ENCODE data around the gene HRH2. TPM values are rescaled to one million over a fixed set of nuclear protein-coding genes. Genes with fewer than 3 reads are reported as not detected.

The HRH2 gene
- total and polyA plus RNA-seq, 8 donors, result 0.58 to 44.6 (median 4.6) TPM

DNA sequence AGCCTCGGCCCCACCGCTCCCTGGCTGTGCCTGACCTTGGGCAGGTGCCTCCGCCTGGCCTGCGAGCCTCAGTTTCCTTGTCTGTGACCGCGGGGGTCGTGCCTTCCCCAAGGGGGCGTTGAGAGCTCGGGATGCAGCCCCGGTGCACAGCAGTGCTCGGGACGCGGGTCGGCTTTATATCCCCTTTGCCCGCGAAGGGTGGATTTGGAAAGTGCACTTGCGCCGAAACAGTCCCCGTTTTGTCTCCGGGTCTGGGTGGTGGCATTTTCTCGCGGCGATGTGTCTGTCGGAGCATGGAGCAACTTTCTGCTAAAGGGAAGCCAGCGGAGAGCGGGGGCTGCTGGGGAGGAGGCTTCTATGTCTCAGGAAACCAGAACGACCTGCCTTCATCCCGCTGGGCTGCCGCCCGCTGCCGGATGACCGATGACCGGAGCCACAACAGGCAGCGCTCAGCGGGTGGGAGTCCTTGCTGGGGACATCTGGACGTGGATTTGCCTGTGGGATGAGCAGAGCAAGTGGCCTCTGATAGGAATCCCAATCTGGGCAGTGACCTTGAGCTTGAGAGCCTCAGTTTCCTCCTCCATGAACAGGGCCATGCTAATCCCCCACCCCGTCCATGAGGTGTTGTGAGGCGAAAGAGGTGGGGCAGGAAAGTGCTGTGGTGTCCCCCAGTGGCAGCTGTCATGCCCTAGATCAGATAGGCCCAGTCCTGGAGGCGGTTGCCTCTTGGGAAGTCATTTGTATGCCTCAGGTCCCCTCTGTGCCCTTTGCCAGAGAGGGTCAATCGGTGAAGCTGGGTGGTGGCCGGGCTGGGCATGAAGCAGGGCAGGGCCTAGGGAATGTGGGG, 651 bp downstream of the HRH2 start:
- Histone ChIP-seq H3K36me3 (no peaks in the 10 kb centered on the region), H3K4me3 (peak overlapping the region; percentile 53 to 79 (median 66)), H3K4me1 (peaks cover 5 to 34% (median 28%) of the 10 kb centered on the region in 4 donors), H3K27ac (peak overlapping the region; percentile 60 to 84 (median 82)), H3K9me3 (no peaks in the 10 kb centered on the region), H3K27me3 (peaks cover 0 to 37% (median 7%) of the 10 kb centered on the region in 3 donors)
- intact Hi-C loops (cut with DNase I; ENCODE audit: low total_unique reads), result no loop called here
- DNase-seq, result peak; percentile 35
- TF ChIP-seq, protein P1, sequence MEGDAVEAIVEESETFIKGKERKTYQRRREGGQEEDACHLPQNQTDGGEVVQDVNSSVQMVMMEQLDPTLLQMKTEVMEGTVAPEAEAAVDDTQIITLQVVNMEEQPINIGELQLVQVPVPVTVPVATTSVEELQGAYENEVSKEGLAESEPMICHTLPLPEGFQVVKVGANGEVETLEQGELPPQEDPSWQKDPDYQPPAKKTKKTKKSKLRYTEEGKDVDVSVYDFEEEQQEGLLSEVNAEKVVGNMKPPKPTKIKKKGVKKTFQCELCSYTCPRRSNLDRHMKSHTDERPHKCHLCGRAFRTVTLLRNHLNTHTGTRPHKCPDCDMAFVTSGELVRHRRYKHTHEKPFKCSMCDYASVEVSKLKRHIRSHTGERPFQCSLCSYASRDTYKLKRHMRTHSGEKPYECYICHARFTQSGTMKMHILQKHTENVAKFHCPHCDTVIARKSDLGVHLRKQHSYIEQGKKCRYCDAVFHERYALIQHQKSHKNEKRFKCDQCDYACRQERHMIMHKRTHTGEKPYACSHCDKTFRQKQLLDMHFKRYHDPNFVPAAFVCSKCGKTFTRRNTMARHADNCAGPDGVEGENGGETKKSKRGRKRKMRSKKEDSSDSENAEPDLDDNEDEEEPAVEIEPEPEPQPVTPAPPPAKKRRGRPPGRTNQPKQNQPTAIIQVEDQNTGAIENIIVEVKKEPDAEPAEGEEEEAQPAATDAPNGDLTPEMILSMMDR (IDR thresholded peaks at IDR 0.05), result no peak
- no peak for TF ChIP-seq EP300 (IDR thresholded peaks at IDR 0.05)
- no peak for TF ChIP-seq POLR2A (IDR thresholded peaks at IDR 0.05)
- TF ChIP-seq POLR2AphosphoS5 (IDR thresholded peaks at IDR 0.05), result no peak
- 8 to 22% (median 12%) methylated on average over 21 to 41 of the region's 41 CpGs for WGBS, 5 donors

DNA sequence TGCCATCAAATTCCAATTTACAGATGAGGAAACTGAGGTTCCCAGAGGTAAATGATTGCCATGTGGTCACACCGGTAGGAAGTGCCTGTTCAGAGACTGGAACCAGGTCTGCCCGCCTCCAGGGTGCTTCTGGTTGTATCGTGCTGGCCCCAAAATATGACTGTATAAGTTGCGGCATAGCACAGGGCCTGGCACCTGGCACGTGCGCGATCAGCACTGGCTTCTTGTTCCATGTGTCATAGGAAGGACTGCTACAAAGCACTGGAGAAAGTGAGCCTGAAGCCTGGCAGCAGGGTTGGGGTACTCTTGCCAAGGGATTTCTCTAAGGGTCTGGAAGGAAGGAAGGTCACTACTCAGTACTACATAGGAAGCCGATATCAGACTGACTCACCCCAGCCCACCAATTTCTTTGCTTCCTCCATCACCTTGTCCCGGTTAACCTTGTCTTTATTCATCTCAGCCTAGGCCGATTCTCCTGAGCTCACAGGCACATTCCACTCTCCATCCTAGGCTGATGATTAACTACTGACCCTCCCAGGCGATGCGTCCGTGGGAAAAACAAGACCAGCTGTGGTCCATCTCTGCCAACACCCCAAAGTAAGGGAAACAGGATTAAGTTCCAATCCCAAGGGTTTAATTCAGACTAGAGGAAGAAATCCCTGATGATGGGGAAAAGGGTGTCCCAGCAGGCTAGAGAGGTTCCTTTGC, 1.8 kb downstream of the HRH2 start:
- Histone ChIP-seq H3K27me3 (peaks cover 0 to 42% (median 7%) of the 10 kb centered on the region in 3 donors), H3K36me3 (no peaks in the 10 kb centered on the region), H3K4me1 (peaks cover 5 to 46% (median 34%) of the 10 kb centered on the region in 4 donors), H3K4me3 (peak overlapping the region in 3 of 4 donors; percentile 57 to 79 (median 74)), H3K27ac (peak overlapping the region; percentile 48 to 84 (median 82)), H3K9me3 (no peaks in the 10 kb centered on the region)
- no peak for DNase-seq
- WGBS, 5 donors, result 55 to 72% (median 67%) methylated on average over 13 of the region's 13 CpGs
- intact Hi-C loops (cut with DNase I; ENCODE audit: low total_unique reads), result no loop called here
- TF ChIP-seq EP300 (IDR thresholded peaks at IDR 0.05), result no peak

DNA sequence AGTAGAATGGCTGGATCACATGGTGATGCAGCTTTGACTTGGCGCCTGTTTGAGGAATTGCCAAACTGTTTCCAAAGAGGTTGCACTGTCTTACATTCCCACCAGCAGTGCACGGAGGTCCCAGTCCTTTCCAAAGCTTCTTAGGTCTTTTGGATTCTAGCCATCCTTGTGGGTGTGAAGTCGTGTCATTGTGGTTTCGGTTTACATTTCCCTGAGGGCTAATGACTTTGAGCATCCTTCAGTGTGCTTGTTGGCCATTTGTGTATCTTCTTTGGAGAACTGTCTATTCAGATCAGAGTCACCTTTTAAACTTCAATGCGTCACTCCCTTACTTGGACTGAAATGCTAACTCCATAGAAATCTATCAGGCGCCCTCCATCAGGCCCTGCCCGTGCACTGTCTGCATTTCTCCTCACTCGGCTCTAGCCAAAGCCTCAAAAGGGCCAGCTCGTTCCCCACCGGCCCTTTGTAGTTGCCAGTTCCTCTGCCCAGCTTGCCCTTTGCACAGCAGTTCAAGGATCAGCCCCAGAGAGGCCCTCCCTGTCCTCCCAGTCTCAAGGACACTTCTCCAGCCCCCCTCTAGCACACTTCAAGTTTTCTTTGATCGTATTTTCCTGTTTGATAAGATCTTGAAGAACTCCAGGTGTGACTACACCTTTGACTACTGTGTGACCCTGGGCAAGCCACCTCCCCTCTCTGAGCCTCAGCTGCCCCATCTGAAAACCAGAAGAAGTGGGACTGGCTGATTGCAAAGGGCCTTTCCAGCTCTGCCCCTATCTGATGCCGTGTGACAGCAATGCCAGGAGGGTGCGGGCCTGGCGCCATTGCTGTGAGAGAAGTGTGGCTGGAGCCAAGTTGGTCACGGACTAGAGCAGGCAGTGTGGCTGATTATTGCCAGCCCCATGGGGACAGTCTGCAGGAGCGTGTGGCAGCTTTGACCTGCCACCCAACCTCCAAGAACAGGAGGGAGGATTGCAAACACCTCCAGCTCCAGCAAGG, 5.6 kb downstream of the HRH2 start:
- TF ChIP-seq, protein P1 (IDR thresholded peaks at IDR 0.05), result no peak
- TF ChIP-seq POLR2AphosphoS5 (IDR thresholded peaks at IDR 0.05) (no peak), POLR2A (IDR thresholded peaks at IDR 0.05) (no peak), EP300 (IDR thresholded peaks at IDR 0.05) (no peak)
- Histone ChIP-seq H3K27ac (peak overlapping the region in 1 of 5 donors; percentile 24), H3K36me3 (no peaks in the 10 kb centered on the region), H3K4me3 (peak overlapping the region in 1 of 4 donors; percentile 13), H3K27me3 (peaks cover 0 to 17% (median 0%) of the 10 kb centered on the region in 3 donors), H3K4me1 (peaks cover 14 to 64% (median 32%) of the 10 kb centered on the region in 4 donors), H3K9me3 (no peaks in the 10 kb centered on the region)
- WGBS, 5 donors, result 58 to 71% (median 66%) methylated on average over 16 of the region's 16 CpGs
- intact Hi-C loops (cut with DNase I; ENCODE audit: low total_unique reads), result no loop called here
- peak in 1 of 2 donors; percentile 56 for DNase-seq

DNA sequence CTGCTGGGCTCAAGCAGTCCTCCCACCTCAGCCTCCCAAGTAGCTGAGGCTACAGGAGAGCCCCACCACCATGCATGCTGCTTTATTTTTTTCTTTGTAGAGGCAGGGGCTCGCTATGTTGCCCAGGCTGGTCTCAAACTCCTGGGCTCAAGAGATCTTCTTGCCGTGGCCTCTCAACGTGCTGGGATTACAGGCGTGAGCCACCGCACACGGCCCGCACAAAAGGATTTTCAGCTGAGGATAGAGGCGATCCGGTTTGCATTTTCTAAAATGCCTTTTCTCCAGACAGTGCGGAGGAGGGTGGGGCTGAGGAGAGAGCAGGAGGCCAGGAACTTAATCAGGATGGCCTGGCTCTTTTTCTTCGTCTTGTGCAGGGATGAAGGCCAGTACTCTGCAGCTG, 6.9 kb downstream of the HRH2 start:
- peaks cover 7 to 54% (median 26%) of the 10 kb centered on the region in 4 donors for H3K4me1 ChIP-seq
- TF ChIP-seq POLR2AphosphoS5 (IDR thresholded peaks at IDR 0.05) (no peak), EP300 (IDR thresholded peaks at IDR 0.05) (no peak), POLR2A (IDR thresholded peaks at IDR 0.05) (no peak)
- TF ChIP-seq, protein P1 (IDR thresholded peaks at IDR 0.05), result no peak
- no peak overlapping the region for H3K27ac ChIP-seq
- intact Hi-C loops (cut with DNase I; ENCODE audit: low total_unique reads), result no loop called here
- no peak overlapping the region for H3K4me3 ChIP-seq
- no peak for DNase-seq
- H3K9me3 ChIP-seq, result no peaks in the 10 kb centered on the region
- peaks cover 0 to 5% (median 0%) of the 10 kb centered on the region in 3 donors for H3K27me3 ChIP-seq
- 83 to 88% (median 87%) methylated on average over 11 of the region's 11 CpGs for WGBS, 5 donors
- H3K36me3 ChIP-seq, result no peaks in the 10 kb centered on the region

Measured in stomach (tissue), 9 donors.